Measurements from ENCODE around the gene F13A1.

DNA sequence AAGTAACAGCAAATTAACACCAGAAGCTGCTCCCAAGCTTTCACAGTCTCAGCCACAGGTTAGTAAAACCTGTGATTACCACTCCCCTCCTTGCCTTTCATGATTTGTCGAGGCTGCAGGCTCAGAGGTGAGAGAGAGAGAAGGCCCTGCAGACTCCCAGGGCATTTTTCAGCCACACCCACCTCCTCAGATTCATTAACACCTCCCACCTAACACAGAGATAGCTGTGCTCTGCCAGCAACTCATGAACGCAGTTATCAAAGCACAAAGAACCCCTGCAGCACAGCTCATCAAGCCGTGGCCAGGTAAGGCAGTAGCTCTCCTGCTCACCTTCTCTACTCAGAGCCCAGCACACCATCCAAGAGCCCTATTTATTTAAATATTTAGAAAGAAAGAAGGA lies 27.1 kb downstream of the F13A1 start:
- no peak for TF ChIP-seq CTCF (IDR thresholded peaks at IDR 0.05; ENCODE audit: extremely low read depth in 1 of 2, insufficient read depth in 1 of 2, low read depth in 1 of 2, low read length in 2 of 2)
- TF ChIP-seq POLR2A (IDR thresholded peaks at IDR 0.05; ENCODE audit: low read depth, low read length), result no peak
- TF ChIP-seq EZH2 (IDR thresholded peaks at IDR 0.05; ENCODE audit: borderline replicate concordance, low read depth, low read length, severe bottlenecking), result no peak
- no peak for TF ChIP-seq FOS (IDR thresholded peaks at IDR 0.05; ENCODE audit: borderline replicate concordance, insufficient read depth, low read length)
- no peak for TF ChIP-seq POLR2AphosphoS5 (IDR thresholded peaks at IDR 0.05; ENCODE audit: insufficient read depth, low read depth, low read length)
- no peak for TF ChIP-seq MAX (IDR thresholded peaks at IDR 0.05; ENCODE audit: insufficient read depth, insufficient read length)
